DMS53 (cell line): ENCODE results near the gene MRPS14.
"Not testable (repeated sequence)": the region's sequence is repeated elsewhere in the genome, so short reads cannot be mapped to it uniquely, and the experiment has no call there.

Experiments used
- DNase-seq: peaks from one replicate; lab custom pipeline; 2025; lab: John Stamatoyannopoulos, UW

Gene MRPS14

DNA sequence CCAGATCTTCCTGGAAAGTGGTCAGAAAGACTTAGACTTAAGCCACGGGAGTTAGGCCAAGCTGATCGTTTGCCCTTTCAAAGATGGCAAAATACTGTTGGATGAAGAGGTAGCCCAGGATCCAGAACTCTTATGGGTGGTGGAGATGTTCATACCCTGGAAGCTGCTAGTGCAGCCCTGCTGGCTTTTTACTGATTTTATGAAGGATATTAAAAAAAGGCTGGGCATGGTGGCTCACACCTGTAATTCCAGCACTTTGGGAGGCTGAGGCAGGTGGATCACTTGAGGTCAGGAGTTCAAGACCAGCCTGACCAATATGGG is 657 bp upstream of the MRPS14 start:
- DNase-seq: not testable (repeated sequence)

DNA sequence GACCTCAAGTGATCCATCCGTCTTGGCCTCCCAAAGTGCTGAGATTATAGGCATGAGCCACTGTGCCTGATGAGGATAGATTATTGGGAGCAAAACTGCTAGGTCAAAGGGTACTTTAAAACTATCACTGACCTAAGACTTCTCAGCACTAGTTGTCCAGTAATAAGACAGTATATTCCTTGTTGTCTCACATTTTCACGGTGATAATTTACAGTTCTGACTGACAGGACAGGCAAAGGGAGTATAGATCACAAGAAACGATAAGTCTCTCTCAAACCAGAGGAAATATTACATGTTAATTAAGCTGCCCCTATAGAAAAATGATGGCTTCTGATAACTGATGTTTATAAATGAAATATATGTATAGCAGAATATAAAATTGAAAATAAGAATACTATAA is 3.7 kb downstream of the MRPS14 start:
- DNase-seq: no peak

GRCh38 chr1:175015243-175015642 is 8.0 kb downstream of the MRPS14 start:
- DNase-seq: no peak

DNA sequence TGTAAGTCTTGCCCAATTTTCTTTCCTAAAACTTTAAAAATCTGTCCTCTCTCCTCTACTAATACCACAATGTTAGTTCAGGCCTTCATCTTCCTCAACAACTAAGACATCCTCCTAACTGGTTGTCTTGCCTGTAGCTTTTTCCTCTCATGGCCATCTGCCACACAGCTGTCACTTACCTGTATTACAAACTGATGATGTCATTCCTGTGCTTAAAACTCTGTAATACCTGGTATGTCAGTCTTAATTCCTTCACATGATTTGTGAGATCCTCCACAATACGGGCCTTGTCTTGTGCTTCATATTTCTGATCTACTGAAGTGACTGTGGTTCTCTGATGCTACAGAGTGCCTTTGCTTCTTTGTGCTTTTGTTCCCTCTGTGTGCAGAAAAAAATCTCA is 9.8 kb downstream of the MRPS14 start:
- DNase-seq: peak; percentile 35

DNA sequence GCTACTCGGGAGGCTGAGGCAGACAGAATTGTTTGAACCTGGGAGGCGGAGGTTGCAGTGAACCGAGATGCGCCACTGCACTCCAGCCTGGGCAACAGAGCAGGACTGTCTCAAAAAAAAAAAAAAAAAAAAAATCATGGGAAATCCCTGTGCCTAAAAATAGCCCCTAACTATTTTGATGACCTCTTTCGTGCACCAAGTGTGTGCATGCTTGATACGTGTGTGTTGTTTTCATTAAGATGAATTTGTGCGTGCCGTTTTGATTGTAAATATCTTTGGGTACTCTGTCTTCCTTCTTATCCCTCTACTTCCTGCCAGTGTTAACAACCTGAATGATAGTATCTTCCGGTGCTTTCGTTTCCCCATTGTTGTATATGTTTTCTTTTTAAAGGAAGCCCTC is 13.7 kb downstream of the MRPS14 start:
- DNase-seq: no peak

GRCh38 chr1:175005085-175005783 is 18.0 kb downstream of the MRPS14 start:
- DNase-seq: no peak

DNA sequence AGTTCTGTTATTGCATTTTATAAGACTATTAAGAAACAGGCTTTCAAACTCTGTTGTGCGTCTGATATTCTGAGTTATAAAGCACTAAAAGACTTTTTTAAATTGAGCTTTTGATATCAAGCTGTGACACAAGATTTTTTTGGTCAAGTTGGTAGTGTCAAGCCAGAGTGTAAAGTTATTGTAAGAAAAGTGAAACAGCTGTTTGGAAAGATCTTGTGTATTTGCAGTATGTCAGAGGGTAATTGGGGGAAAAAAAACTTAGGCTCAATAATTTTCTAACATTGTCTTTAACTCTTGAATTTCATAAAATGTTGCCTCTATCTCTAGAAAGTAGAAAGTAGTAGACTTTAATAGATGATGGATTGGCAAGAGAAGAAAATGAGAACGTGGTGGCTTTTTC is 19.7 kb downstream of the MRPS14 start:
- DNase-seq: no peak

DNA sequence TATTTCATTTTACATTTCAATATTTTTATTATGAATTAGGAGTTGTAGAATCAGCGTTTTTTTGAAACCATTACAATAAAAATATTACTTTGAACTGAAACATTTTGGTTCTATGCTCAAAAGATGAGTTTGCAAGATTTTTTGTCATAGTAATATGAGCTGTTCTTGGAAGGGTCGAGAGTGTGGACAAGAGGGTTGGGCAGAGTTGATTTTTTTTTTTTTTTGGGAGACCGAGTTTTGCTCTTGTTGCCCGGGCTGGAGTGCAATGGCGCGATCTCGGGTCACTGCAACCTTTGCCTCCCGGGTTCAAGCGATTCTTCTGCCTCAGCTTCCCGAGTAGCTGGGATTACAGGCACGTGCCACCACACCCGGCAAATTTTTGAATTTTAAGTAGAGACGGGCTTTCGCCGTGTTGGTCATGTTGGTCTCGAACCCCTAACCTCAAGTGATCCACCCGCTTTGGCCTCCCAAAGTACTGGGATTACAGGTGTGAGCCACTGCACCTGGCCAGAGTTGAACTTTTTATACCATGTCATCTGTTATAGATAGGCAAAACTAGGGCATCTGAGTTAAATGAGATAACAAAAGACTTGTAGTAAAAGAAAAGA is 20.2 kb downstream of the MRPS14 start:
- no peak for DNase-seq

DNA sequence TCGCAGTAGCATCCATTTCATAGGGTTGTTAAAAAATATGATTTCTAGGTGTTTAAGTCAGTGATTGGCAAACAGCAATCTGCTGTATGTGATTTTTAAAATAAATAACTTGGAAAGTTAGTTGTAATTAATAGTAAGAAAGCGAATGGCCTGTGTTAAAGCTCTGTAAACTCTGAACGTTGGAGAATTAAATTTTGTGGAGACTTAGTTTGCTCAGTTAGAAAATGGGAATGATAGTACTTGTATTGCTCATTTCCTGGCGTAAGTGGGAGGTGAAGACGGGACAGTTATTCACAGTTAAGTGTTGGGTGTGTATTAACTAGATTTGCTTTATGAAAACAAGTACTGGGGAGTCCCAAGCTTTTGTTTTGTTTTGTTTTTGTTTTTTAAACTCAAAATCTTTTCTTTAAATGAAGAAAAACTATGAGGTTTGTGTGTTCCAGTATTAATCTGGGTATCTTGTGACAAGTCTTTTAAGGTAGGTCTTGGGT is 22.5 kb downstream of the MRPS14 start:
- DNase-seq: peak; percentile 21

DNA sequence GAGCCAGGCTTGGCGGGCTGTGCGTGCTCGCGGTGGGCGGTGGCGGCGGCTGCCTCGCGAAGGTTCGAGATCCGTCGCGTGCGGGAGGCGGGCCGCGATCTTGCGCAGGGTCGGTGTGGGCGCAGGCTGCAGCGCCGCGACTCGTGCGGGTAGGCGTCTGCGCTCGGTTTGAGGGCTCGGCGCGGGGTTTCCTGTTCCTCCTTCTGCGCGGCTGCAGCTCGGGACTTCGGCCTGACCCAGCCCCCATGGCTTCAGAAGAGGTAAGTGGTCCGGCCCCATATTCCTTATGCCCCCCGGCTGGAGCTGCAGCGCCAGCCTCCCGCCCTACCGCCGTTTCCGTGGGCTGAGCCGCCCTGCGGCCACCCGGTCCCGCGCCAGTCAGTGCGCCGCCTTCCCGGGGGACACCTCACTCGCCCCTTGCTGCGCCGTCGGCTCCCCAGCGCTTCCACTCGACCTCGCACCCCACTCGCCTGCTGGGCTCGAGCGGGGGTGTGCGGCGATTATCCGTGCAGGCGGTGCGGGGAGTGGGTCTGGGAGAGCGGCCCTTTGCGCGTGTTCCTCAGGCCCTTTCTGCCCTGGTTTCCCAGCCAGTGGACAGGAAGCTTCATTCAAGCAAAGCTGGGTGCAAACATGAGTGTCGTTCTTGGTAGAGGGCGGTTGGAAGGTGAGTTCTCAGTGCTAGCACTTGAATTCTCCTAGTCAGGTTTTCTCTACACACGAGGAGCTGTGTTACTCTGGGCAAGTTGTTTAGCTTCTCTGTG is 23.1 kb downstream of the MRPS14 start, which contains the start of gene CACYBP:
TSS of gene CACYBP (plus strand) at position 12 of the 761 bp plus-strand sequence. CDS start at position 246, 234 bp downstream.
- DNase-seq: peak; percentile 72

GRCh38 chr1:174999216-174999935 is 23.8 kb downstream of the MRPS14 start:
- DNase-seq: peak; percentile 99

- DNase-seq: peak; percentile 87
Observed at GRCh38 chr1:174998569-174999215, 24.5 kb downstream of the MRPS14 start.

DNA sequence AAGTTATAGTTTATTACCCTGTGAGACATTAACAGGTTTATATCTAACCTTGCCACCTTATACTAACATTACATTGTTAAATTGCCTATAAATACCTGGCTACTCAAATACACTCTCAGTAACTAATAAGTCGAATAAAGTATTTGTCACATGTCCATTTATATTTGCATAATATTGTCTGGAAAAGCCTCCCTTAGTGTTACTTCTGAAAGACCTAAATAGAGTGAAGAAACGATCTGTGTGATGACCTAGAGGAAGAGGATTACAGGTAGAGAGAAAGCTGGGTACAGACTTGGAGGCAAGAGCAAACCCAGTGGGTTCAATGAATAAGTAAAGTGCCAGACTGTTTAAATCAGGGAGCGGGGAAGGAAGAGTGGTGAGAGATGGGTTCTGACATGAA is 26.2 kb downstream of the MRPS14 start:
- no peak for DNase-seq

GRCh38 chr1:174996476-174996875 is 26.7 kb downstream of the MRPS14 start:
- peak; percentile 21 for DNase-seq

- DNase-seq: no peak
Observed at GRCh38 chr1:174995916-174996315, 27.3 kb downstream of the MRPS14 start.

GRCh38 chr1:174995121-174995520 is 28.1 kb downstream of the MRPS14 start:
- peak; percentile 12 for DNase-seq

DNA sequence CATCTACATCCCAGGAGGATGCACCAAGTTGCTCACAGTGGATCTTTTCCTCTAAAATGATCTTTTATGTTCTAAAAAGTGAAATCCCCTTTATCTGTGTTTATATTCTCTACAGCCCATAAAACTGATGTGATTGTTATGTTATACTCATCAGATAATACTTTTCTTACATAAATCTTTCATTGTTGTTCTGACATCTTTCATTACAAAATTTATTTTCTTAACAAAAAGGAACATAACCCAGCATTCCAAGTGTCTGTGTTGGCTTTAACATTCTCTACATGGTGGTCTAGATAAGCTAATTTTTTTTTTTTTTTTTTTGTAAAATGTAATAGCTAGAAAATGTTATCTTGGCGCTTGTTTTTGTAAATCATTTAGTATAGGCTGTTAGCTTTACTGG is 31.8 kb downstream of the MRPS14 start:
- no peak for DNase-seq

GRCh38 chr1:174990382-174990999 is 32.7 kb downstream of the MRPS14 start:
- peak; percentile 86 for DNase-seq

DNA sequence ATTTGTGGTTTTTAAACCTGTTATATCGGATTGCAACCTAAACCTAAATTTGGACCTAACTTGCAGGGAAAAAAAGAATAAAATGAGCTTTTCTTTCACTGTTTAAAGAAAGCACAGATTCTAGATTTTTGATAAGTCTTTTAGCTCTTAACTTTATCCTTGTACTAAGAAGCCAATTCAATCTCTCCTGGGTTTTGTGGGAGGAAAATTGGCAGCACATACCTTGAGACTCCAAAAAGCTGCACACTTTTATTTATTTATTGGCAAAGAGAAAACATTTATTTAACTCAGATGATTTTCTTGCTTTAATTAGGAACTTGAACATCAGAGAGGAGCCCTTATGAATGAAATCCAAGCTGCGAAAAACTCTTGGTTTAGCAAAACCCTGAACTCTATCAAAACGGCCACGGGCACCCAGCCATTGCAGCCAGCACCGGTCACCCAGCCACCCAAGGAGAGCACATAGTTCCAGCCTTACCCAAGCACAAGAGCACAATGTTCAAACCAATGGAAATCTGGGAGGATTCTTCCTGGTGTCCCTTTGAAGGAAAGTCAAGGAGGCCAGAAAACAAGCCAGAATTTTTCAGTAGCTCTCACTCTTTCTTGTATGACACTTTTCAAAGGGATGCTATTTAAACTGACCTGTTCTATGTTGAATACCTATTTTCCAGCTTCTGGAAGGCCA is 33.5 kb downstream of the MRPS14 start:
- no peak for DNase-seq

DNA sequence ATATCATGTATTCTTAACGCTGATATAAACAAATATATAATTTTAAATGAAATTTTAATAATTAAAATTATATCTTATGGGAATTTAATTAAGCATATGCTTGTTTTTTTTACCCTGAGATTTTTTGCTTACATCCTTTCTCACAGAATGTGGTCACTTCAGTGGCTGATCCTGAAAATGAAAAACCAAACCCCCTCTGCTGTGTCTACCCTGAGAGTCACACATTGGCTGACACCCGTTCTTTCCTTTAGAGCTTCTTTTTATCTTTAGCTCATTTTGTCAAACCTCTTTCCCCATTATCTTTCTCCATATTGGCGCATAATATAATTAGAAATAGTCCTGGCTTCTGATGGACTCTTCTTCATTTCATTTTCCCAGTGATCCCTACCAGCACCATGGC is 34.2 kb downstream of the MRPS14 start:
- DNase-seq: no peak

GRCh38 chr1:174988539-174988938 is 34.7 kb downstream of the MRPS14 start:
- DNase-seq: no peak
